8988T (cell line): ENCODE data around the gene C20orf204.
"Not testable (repeated sequence)": the region's sequence is repeated elsewhere in the genome, so short reads cannot be mapped to it uniquely, and the experiment has no call there.

Experiments
- DNase-seq: peaks from one replicate; pipeline ENCODE4 v3.0.0; 2011

Gene C20orf204

DNA sequence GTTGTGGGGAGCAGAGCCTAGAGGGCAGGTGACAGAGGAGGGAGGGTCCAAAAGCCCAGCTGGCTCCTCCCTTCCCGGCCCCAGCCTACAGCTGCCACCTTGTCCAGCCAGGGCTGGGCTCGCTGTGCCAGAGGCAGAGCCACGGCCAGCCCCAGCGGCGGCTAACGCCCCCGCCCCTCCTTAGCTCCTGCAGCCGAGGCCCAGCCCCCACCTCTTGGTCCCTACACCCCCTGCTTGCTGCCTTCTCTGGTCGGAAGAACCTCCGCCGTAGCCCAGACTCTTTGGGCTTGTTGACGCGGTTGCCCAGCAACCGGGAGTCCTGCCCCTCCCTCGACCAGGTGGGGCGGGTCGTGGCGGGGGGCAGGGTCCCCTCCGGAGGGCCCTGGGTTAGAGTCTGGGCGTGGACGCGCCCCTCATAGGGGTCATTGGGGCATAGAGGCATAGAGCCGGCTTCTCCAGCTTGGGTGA is 48.7 kb downstream of the C20orf204 start:
- DNase-seq, result no peak

- DNase-seq, result no peak
These were observed 50.8 kb downstream of the C20orf204 start for GRCh38 chr20:64086801-64087200.

DNA sequence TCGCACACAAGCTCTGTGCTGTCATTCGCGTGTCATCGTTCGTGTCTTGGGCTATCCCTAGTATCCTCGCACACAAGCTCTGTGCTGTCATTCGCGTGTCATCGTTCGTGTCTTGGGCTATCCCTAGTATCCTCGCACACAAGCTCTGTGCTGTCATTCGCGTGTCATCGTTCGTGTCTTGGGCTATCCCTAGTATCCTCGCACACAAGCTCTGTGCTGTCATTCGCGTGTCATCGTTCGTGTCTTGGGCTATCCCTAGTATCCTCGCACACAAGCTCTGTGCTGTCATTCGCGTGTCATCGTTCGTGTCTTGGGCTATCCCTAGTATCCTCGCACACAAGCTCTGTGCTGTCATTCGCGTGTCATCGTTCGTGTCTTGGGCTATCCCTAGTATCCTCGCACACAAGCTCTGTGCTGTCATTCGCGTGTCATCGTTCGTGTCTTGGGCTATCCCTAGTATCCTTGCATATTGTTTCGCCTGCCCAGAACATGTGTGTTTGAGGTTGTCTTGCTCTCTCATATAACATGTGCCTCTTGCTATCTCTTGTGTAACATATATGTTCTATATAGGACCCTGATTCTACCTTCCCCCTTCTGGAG is 51.3 kb downstream of the C20orf204 start:
- DNase-seq, result not testable (repeated sequence)

GRCh38 chr20:64088586-64088985 is 52.6 kb downstream of the C20orf204 start:
- not testable (repeated sequence) for DNase-seq
